OCI-LY3 (cell line): Measurements from ENCODE around the gene ETV3L.

ENCODE experiments used
- CTCF ChIP-seq: fragments of 200-600, 300-600 bp; sonication (generic); IDR thresholded peaks from 2 replicates; pipeline ENCODE4 v1.5.1; 2014; ENCODE audit warnings: antibody characterized with exemption, low read length, low read depth
- EZH2phosphoT487 ChIP-seq: fragments of 200-600 bp; shearing (Covaris generic); IDR thresholded peaks from 2 replicates; pipeline ENCODE4 v1.6.1; 2018; ENCODE audit warnings: antibody characterized with exemption, mixed run types, low read depth

- TF ChIP-seq CTCF, result no peak
- TF ChIP-seq EZH2phosphoT487, result no peak
Measured at GRCh38 chr1:157141212-157141855, 41.7 kb upstream of the ETV3L start.
